Gastrocnemius medialis (tissue), 4 donors: ENCODE results near the gene BIRC2. TPM values are rescaled to one million over a fixed set of nuclear protein-coding genes. Genes with fewer than 3 reads are reported as not detected.

Experiments
- ATAC-seq, 2 donors: fragments of 150-250 bp; one replicate each; pipeline ENCODE4 v1.9.1; 2016
- DNase-seq, 2 donors: peaks; one replicate each; pipeline ENCODE4 v3.0.0-alpha.2; 2019
- H3K27ac ChIP-seq, 4 donors: fragments of 200-600 bp; sonication (generic); 1 replicate in 1 of 4; 2 replicates in 3 of 4; pipeline ENCODE4 v1.5.1; 2016 to 2018; ENCODE audit warnings: mild to moderate bottlenecking in 2 of 4, moderate library complexity in 1 of 4
- H3K27me3 ChIP-seq, 3 donors: fragments of 200-600 bp; sonication (generic) in 2 of 3; 1 replicate in 1 of 3; 2 replicates in 2 of 3; pipeline versions ENCODE4 v1.5.1 to v1.6.0; 2016 to 2019; ENCODE audit warnings: mild to moderate bottlenecking in 1 of 3, moderate library complexity in 1 of 3
- H3K36me3 ChIP-seq, 2 donors: fragments of 200-600 bp; sonication (generic) in 1 of 2; one replicate each; pipeline ENCODE4 v1.5.1; 2017 to 2018
- H3K4me1 ChIP-seq, 2 donors: fragments of 200-600 bp; sonication (generic) in 1 of 2; one replicate each; pipeline ENCODE4 v1.5.1; 2016 to 2017; ENCODE audit warnings: mild to moderate bottlenecking in 2 of 2
- H3K4me3 ChIP-seq, 4 donors: fragments of 200-600 bp; sonication (generic) in 3 of 4; 1 replicate in 1 of 4; 2 replicates in 3 of 4; pipeline ENCODE4 v1.5.1; 2016 to 2019; ENCODE audit warnings: mild to moderate bottlenecking in 2 of 4
- H3K9me3 ChIP-seq, 3 donors: fragments of 200-600 bp; sonication (generic) in 2 of 3; 1 replicate in 1 of 3; 2 replicates in 2 of 3; pipeline ENCODE4 v1.5.1; 2016 to 2019
- POLR2A ChIP-seq, 2 donors: fragments of 450-650 bp; IDR thresholded peaks; one replicate each; pipeline ENCODE4 v1.6.1; 2017; ENCODE audit warnings: antibody characterized with exemption in 2 of 2, mild to moderate bottlenecking in 2 of 2, moderate library complexity in 2 of 2
- in situ Hi-C, 4 donors: fragments of 200-750 bp; cut with MboI; loops; one replicate each; pipeline versions ENCODE4 v1.15.0 to v1.8.0; 2017; ENCODE audit warnings: low sequenced_read_pairs in 4 of 4
- intact Hi-C: fragments of 100-400 bp; cut with DNase I; formaldehyde crosslinking; loops from one replicate; pipeline ENCODE4 v1.15.1; 2023; ENCODE audit warnings: low total_unique reads
- total RNA-seq, 4 donors: library from RNA; depleted of rRNA; stranded (reverse); fragments of >200 nt; gene quantifications; one replicate each; pipeline versions ENCODE4 v1.1.0 to v1.2.3, GENCODE V29; 2016
- TF ChIP-seq, protein P1 (sequence below), 5 experiments: fragments of 450-650 bp in 3 of 5; fragments of 200-600 bp in 2 of 5; sonication (generic) in 2 of 5; IDR thresholded peaks in 4 of 5; conservative IDR thresholded peaks in 1 of 5; 1 replicate in 4 of 5; 2 replicates in 1 of 5; pipeline ENCODE4 v1.5.1; 2016 to 2019; ENCODE audit warnings: antibody characterized with exemption in 5 of 5, mild to moderate bottlenecking in 3 of 5, moderate library complexity in 3 of 5

The BIRC2 gene
- total RNA-seq, 4 donors from 2014 or later, result 30.7 to 60.3 (median 46.6) TPM

DNA sequence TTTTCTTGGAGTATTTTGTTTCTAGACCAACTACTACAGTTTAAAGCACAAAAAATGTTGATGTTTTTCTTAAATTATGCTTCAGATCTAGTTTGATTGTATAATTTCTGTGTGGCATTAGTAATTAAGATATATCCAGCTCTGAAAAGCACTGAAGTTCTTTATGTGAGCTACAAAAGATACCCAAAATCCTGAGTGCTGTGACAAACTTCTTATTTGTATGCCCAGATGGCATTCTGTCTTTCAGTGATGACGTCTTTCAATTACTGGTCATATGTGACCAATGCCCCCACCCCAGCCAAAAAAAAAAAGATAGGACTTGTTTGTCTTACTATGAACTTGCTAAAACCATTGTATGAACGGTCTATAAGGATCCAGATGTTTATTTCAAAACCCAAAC lies 51.3 kb downstream of the BIRC2 start:
- no peak for TF ChIP-seq POLR2A (IDR thresholded peaks at IDR 0.05)
- TF ChIP-seq, protein P1, sequence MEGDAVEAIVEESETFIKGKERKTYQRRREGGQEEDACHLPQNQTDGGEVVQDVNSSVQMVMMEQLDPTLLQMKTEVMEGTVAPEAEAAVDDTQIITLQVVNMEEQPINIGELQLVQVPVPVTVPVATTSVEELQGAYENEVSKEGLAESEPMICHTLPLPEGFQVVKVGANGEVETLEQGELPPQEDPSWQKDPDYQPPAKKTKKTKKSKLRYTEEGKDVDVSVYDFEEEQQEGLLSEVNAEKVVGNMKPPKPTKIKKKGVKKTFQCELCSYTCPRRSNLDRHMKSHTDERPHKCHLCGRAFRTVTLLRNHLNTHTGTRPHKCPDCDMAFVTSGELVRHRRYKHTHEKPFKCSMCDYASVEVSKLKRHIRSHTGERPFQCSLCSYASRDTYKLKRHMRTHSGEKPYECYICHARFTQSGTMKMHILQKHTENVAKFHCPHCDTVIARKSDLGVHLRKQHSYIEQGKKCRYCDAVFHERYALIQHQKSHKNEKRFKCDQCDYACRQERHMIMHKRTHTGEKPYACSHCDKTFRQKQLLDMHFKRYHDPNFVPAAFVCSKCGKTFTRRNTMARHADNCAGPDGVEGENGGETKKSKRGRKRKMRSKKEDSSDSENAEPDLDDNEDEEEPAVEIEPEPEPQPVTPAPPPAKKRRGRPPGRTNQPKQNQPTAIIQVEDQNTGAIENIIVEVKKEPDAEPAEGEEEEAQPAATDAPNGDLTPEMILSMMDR (IDR thresholded peaks at IDR 0.05 in 4 of 5, conservative IDR thresholded peaks at IDR 0.05 in 1 of 5), result no peak
- no peaks in the 10 kb centered on the region for H3K9me3 ChIP-seq
- no peak for DNase-seq
- H3K4me1 ChIP-seq, result peaks cover 8 to 12% of the 10 kb centered on the region in 2 donors
- H3K4me3 ChIP-seq, result no peak overlapping the region
- intact Hi-C loops, result no loop called here
- no peak overlapping the region for H3K27ac ChIP-seq
- H3K27me3 ChIP-seq, result no peaks in the 10 kb centered on the region
- peaks cover 0 to 19% of the 10 kb centered on the region in 2 donors for H3K36me3 ChIP-seq
- ATAC-seq, result no peak
- in situ Hi-C loops, result loop anchor here in 1 of 4 donors (25.0 kb wide), 1 partner anchor 89 kb away; no protein-coding TSS in a partner anchor

- H3K27me3 ChIP-seq, result no peaks in the 10 kb centered on the region
- DNase-seq, result no peak
- no peaks in the 10 kb centered on the region for H3K9me3 ChIP-seq
- ATAC-seq, result no peak
- intact Hi-C loops (no loop called here), in situ Hi-C loops (loop anchor here in 1 of 4 donors (25.0 kb wide), 1 partner anchor 88 kb away; no protein-coding TSS in a partner anchor)
- TF ChIP-seq POLR2A (IDR thresholded peaks at IDR 0.05), result no peak
- TF ChIP-seq, protein P1 (IDR thresholded peaks at IDR 0.05 in 4 of 5, conservative IDR thresholded peaks at IDR 0.05 in 1 of 5), result no peak
- H3K4me1 ChIP-seq, result peaks cover 8 to 12% of the 10 kb centered on the region in 2 donors
- H3K27ac ChIP-seq, result no peak overlapping the region
- peaks cover 0 to 10% of the 10 kb centered on the region in 2 donors for H3K36me3 ChIP-seq
- no peak overlapping the region for H3K4me3 ChIP-seq
These were observed 52.2 kb downstream of the BIRC2 start for GRCh38 chr11:102399189-102399588.

GRCh38 chr11:102400603-102401002 lies 53.6 kb downstream of the BIRC2 start:
- no peak for ATAC-seq
- Histone ChIP-seq H3K36me3 (peaks cover 0 to 6% of the 10 kb centered on the region in 2 donors), H3K9me3 (no peaks in the 10 kb centered on the region), H3K27ac (no peak overlapping the region), H3K4me3 (no peak overlapping the region), H3K4me1 (peaks cover 8 to 12% of the 10 kb centered on the region in 2 donors), H3K27me3 (no peaks in the 10 kb centered on the region)
- intact Hi-C loops, result no loop called here
- DNase-seq, result no peak
- in situ Hi-C loops, result no loop called here
- TF ChIP-seq POLR2A (IDR thresholded peaks at IDR 0.05), result no peak
- TF ChIP-seq, protein P1 (IDR thresholded peaks at IDR 0.05 in 4 of 5, conservative IDR thresholded peaks at IDR 0.05 in 1 of 5), result no peak

GRCh38 chr11:102401905-102402304 lies 54.9 kb downstream of the BIRC2 start:
- Histone ChIP-seq H3K9me3 (no peaks in the 10 kb centered on the region), H3K4me3 (no peak overlapping the region), H3K36me3 (peaks cover 0 to 6% of the 10 kb centered on the region in 2 donors), H3K27ac (no peak overlapping the region), H3K27me3 (no peaks in the 10 kb centered on the region), H3K4me1 (peaks cover 6 to 8% of the 10 kb centered on the region in 2 donors)
- TF ChIP-seq, protein P1 (IDR thresholded peaks at IDR 0.05 in 4 of 5, conservative IDR thresholded peaks at IDR 0.05 in 1 of 5), result no peak
- ATAC-seq (no peak), DNase-seq (no peak)
- intact Hi-C loops (no loop called here), in situ Hi-C loops (no loop called here)

DNA sequence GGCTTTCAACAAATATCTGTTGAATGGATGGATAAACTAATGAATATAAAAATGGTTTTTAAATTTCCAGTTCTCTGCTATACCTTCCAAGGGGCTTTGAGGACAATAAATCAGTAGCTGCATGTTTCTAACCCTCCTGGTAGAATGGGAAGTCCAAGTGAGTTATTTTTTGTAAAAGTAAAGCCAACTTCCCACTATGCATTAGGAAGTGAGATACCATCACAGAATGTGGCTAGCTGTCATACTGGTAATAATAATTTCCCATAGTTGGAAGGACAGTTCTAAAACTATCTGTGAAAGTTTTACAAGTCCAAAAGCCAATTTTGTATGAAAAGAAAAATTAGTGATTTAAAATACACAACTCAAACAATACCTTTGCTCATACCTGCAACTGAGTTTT lies 55.5 kb downstream of the BIRC2 start:
- intact Hi-C loops, result no loop called here
- in situ Hi-C loops, result no loop called here
- H3K4me3 ChIP-seq, result no peak overlapping the region
- peaks cover 0 to 6% of the 10 kb centered on the region in 2 donors for H3K36me3 ChIP-seq
- ATAC-seq (no peak), DNase-seq (no peak)
- no peak overlapping the region for H3K27ac ChIP-seq
- H3K9me3 ChIP-seq, result no peaks in the 10 kb centered on the region
- peaks cover 0 to 1% of the 10 kb centered on the region in 2 donors for H3K4me1 ChIP-seq
- no peaks in the 10 kb centered on the region for H3K27me3 ChIP-seq
- TF ChIP-seq, protein P1 (IDR thresholded peaks at IDR 0.05 in 4 of 5, conservative IDR thresholded peaks at IDR 0.05 in 1 of 5), result no peak
- TF ChIP-seq POLR2A (IDR thresholded peaks at IDR 0.05), result no peak
